Peyer's patch (tissue), 4 donors: Measurements from ENCODE around the gene CNTN4.

ENCODE experiments used
- CTCF ChIP-seq, 6 experiments: fragments of 450-650 bp in 4 of 6; fragments of 200-600 bp in 2 of 6; sonication (generic) in 1 of 6; IDR thresholded peaks; one replicate each; pipeline ENCODE4 v1.5.1; 2017 to 2019; ENCODE audit warnings: antibody characterized with exemption in 6 of 6, mild to moderate bottlenecking in 3 of 6, moderate library complexity in 1 of 6
- POLR2A ChIP-seq, 2 donors: fragments of 450-650 bp; IDR thresholded peaks; one replicate each; pipeline ENCODE4 v1.5.1; 2017; ENCODE audit warnings: antibody characterized with exemption in 2 of 2, mild to moderate bottlenecking in 2 of 2, moderate library complexity in 2 of 2

- TF ChIP-seq CTCF (IDR thresholded peaks at IDR 0.05) = no peak
- no peak for TF ChIP-seq POLR2A (IDR thresholded peaks at IDR 0.05)
Measured at GRCh38 chr3:2536575-2536974, 437.9 kb downstream of the CNTN4 start.
